Glutamatergic neuron (in vitro differentiated cells): Measurements from ENCODE around the gene PM20D2. TPM values are rescaled to one million over a fixed set of nuclear protein-coding genes. Genes with fewer than 3 reads are reported as not detected.

ENCODE experiments used
- DNase-seq: peaks from one replicate; pipeline ENCODE4 v3.0.0; 2022
- H3K27ac Mint-ChIP-seq: one replicate; pipeline ENCODE4 v1.8.0; 2020; ENCODE audit warnings: mild to moderate bottlenecking, mixed read lengths, inconsistent platforms; ENCODE audit not compliant: unreplicated experiment
- H3K27me3 Mint-ChIP-seq: one replicate; pipeline ENCODE4 v1.8.0; 2020; ENCODE audit warnings: mild to moderate bottlenecking, moderate library complexity, mixed read lengths, inconsistent platforms; ENCODE audit not compliant: unreplicated experiment
- H3K36me3 Mint-ChIP-seq: one replicate; pipeline ENCODE4 v1.8.0; 2020; ENCODE audit warnings: mild to moderate bottlenecking, mixed read lengths, inconsistent platforms; ENCODE audit not compliant: unreplicated experiment
- H3K4me1 Mint-ChIP-seq: one replicate; pipeline ENCODE4 v1.8.0; 2020; ENCODE audit warnings: mild to moderate bottlenecking, low read depth, mixed read lengths, inconsistent platforms; ENCODE audit not compliant: unreplicated experiment
- H3K4me3 Mint-ChIP-seq: one replicate; pipeline ENCODE4 v1.8.0; 2020; ENCODE audit warnings: mild to moderate bottlenecking, mixed read lengths, inconsistent platforms; ENCODE audit not compliant: unreplicated experiment
- H3K9me3 Mint-ChIP-seq: one replicate; pipeline ENCODE4 v1.8.0; 2020; ENCODE audit warnings: mild to moderate bottlenecking, moderate library complexity, mixed read lengths, inconsistent platforms; ENCODE audit not compliant: unreplicated experiment
- CTCF ChIP-seq: fragments of 200-600 bp; sonication (generic); IDR thresholded peaks from one replicate; pipeline ENCODE4 v1.5.0; 2021; ENCODE audit not compliant: partially characterized antibody, unreplicated experiment
- total RNA-seq: library from RNA; stranded (reverse); fragmentation: NEBNext Ultra II Directional; extraction: Animal tissue kit (Norgen Biotek cat#: 25700); gene quantifications from one replicate; pipeline ENCODE4 v1.2.1, GENCODE V29; 2021; ENCODE audit not compliant: unreplicated experiment

Gene PM20D2
- total RNA-seq, 1 donor from 2014 or later: 0.56 TPM

- H3K27me3 Mint-ChIP-seq: peaks cover 2% of the 10 kb centered on the region
- DNase-seq: no peak
- H3K36me3 Mint-ChIP-seq: no peaks in the 10 kb centered on the region
- H3K27ac Mint-ChIP-seq: no peak overlapping the region
- no peak for TF ChIP-seq CTCF
- no peaks in the 10 kb centered on the region for H3K9me3 Mint-ChIP-seq
- H3K4me1 Mint-ChIP-seq: peaks cover 3% of the 10 kb centered on the region
- no peak overlapping the region for H3K4me3 Mint-ChIP-seq
Measured at GRCh38 chr6:89186762-89187161, 40.9 kb downstream of the PM20D2 start.

GRCh38 chr6:89187504-89187903 lies 41.6 kb downstream of the PM20D2 start:
- Mint-ChIP-seq H3K36me3 (no peaks in the 10 kb centered on the region), H3K27me3 (peaks cover 2% of the 10 kb centered on the region), H3K4me1 (peaks cover 3% of the 10 kb centered on the region), H3K4me3 (no peak overlapping the region), H3K9me3 (no peaks in the 10 kb centered on the region), H3K27ac (no peak overlapping the region)
- no peak for DNase-seq
- no peak for TF ChIP-seq CTCF

- no peak overlapping the region for H3K4me3 Mint-ChIP-seq
- TF ChIP-seq CTCF: no peak
- peaks cover 4% of the 10 kb centered on the region for H3K27me3 Mint-ChIP-seq
- peaks cover 12% of the 10 kb centered on the region for H3K36me3 Mint-ChIP-seq
- no peaks in the 10 kb centered on the region for H3K4me1 Mint-ChIP-seq
- H3K9me3 Mint-ChIP-seq: peaks cover 5% of the 10 kb centered on the region
- no peak for DNase-seq
- H3K27ac Mint-ChIP-seq: no peak overlapping the region
Measured at GRCh38 chr6:89190741-89191140, 44.9 kb downstream of the PM20D2 start.

GRCh38 chr6:89194559-89194958 lies 48.7 kb downstream of the PM20D2 start:
- DNase-seq: no peak
- no peak for TF ChIP-seq CTCF
- Mint-ChIP-seq H3K36me3 (peaks cover 12% of the 10 kb centered on the region), H3K27ac (no peak overlapping the region), H3K4me1 (no peaks in the 10 kb centered on the region), H3K27me3 (peaks cover 4% of the 10 kb centered on the region), H3K9me3 (peaks cover 5% of the 10 kb centered on the region), H3K4me3 (no peak overlapping the region)

GRCh38 chr6:89197141-89197540 lies 51.3 kb downstream of the PM20D2 start:
- TF ChIP-seq CTCF: no peak

More at GRCh38 chr6:89197141-89197540, 51.3 kb downstream of the PM20D2 start:
- Mint-ChIP-seq H3K27me3 (peaks cover 2% of the 10 kb centered on the region), H3K4me3 (no peak overlapping the region), H3K36me3 (peaks cover 12% of the 10 kb centered on the region), H3K4me1 (no peaks in the 10 kb centered on the region), H3K27ac (no peak overlapping the region), H3K9me3 (peaks cover 5% of the 10 kb centered on the region)
- DNase-seq: no peak
